Common myeloid progenitor, CD34-positive (primary cell): ENCODE measurements around the gene LARP1.

Experiments used
- CTCF ChIA-PET: fragments of 350-600 bp; sonication (Branson Sonifier 250); formaldehyde crosslinking; loops from one replicate; lab custom pipeline; 2021; ENCODE audit warnings: antibody characterized with exemption; lab: Charles Lee
- POLR2A ChIA-PET: fragments of 350-600 bp; sonication (Branson Sonifier 250); formaldehyde crosslinking; loops from one replicate; lab custom pipeline; 2021; ENCODE audit warnings: antibody characterized with exemption; lab: Charles Lee
- DNase-seq, 3 donors: peaks; one replicate each; pipeline versions ENCODE4 v3.0.0 to v3.0.0-alpha.2; 2013
- H3K27ac ChIP-seq, 2 experiments: 1 replicate in 1 of 2; 2 replicates in 1 of 2; pipeline ENCODE4 v1.7.0; 2013; ENCODE audit warnings: inconsistent platforms in 2 of 2, low read length in 2 of 2, mild to moderate bottlenecking in 2 of 2, low read depth in 1 of 2, moderate library complexity in 1 of 2; ENCODE audit not compliant: severe bottlenecking in 2 of 2, insufficient read depth in 1 of 2, poor library complexity in 1 of 2
- H3K27me3 ChIP-seq, 5 experiments: replicated peaks in 2 of 5; 1 replicate in 3 of 5; 2 replicates in 2 of 5; pipeline versions ENCODE4 v1.6.1 to v1.7.0; 2013; ENCODE audit warnings: low read length in 4 of 5, mild to moderate bottlenecking in 2 of 5, moderate library complexity in 2 of 5, inconsistent platforms in 1 of 5; ENCODE audit not compliant: insufficient read depth in 5 of 5, control insufficient read depth in 4 of 5
- H3K36me3 ChIP-seq, 4 experiments: 1 replicate in 2 of 4; 2 replicates in 2 of 4; pipeline versions ENCODE4 v1.6.1 to v1.7.0; 2013; ENCODE audit warnings: low read length in 3 of 4, control low read depth in 1 of 4, mild to moderate bottlenecking in 1 of 4; ENCODE audit not compliant: control insufficient read depth in 4 of 4, insufficient read depth in 4 of 4
- H3K4me1 ChIP-seq, 4 experiments: 1 replicate in 3 of 4; 2 replicates in 1 of 4; pipeline versions ENCODE4 v1.6.1 to v1.7.1; 2013; ENCODE audit warnings: low read length in 3 of 4, mild to moderate bottlenecking in 3 of 4, control low read depth in 1 of 4, inconsistent platforms in 1 of 4, moderate library complexity in 1 of 4; ENCODE audit not compliant: control insufficient read depth in 4 of 4, insufficient read depth in 4 of 4; ENCODE audit errors: control extremely low read depth in 1 of 4
- H3K4me3 ChIP-seq, 7 experiments: 1 replicate in 4 of 7; 2 replicates in 3 of 7; pipeline versions ENCODE4 v1.5.1 to v1.7.0; 2013; ENCODE audit warnings: mild to moderate bottlenecking in 7 of 7, low read length in 6 of 7, moderate library complexity in 6 of 7, inconsistent platforms in 2 of 7, low read depth in 2 of 7, control low read depth in 1 of 7; ENCODE audit not compliant: insufficient read depth in 4 of 7, control insufficient read depth in 1 of 7; ENCODE audit errors: extremely low read depth in 1 of 7
- H3K9me3 ChIP-seq, 5 experiments: 1 replicate in 4 of 5; 2 replicates in 1 of 5; pipeline versions ENCODE4 v1.6.1 to v1.7.1; 2013; ENCODE audit warnings: low read length in 4 of 5, mild to moderate bottlenecking in 2 of 5, inconsistent platforms in 1 of 5, low read depth in 1 of 5, moderate library complexity in 1 of 5; ENCODE audit not compliant: control insufficient read depth in 4 of 5, insufficient read depth in 2 of 5; ENCODE audit errors: control extremely low read depth in 1 of 5
- WGBS: methylation state at CpG from one replicate; pipeline ENCODE4 v1.1.5; 2013; ENCODE audit not compliant: insufficient coverage; 5-methylcytosine and 5-hydroxymethylcytosine counted together

Gene LARP1

GRCh38 chr5:154836225-154836624 lies 81.0 kb downstream of the LARP1 start:
- ChIA-PET POLR2A (interaction anchor here (0.6 kb wide), 1 partner anchor 13 kb away, joined by 4 read pairs; no protein-coding TSS in a partner anchor), CTCF (interaction anchor here (1.0 to 2.8 kb wide), 3 partner anchors 9 to 14 kb away, joined by 3 to 7 read pairs (median 5); partner anchors contain the start of gene FAXDC2)
- peaks cover 1 to 10% (median 5%) of the 10 kb centered on the region in 4 experiments for H3K36me3 ChIP-seq

GRCh38 chr5:154837009-154837901 lies 82.1 kb downstream of the LARP1 start:
- Histone ChIP-seq H3K4me1 (peaks cover 0 to 17% (median 4%) of the 10 kb centered on the region in 4 experiments), H3K36me3 (peaks cover 0 to 7% (median 4%) of the 10 kb centered on the region in 4 experiments), H3K4me3 (no peak overlapping the region), H3K27ac (no peak overlapping the region), H3K9me3 (no peaks in the 10 kb centered on the region), H3K27me3 (no peaks in the 10 kb centered on the region)
- ChIA-PET CTCF (interaction anchor here (1.0 to 2.8 kb wide), 4 partner anchors 8 to 31 kb away, joined by 3 to 7 read pairs (median 5); partner anchors contain the start of gene FAXDC2), POLR2A (no interaction called here)
- no peak for DNase-seq
- WGBS: 97% methylated on average over 5 of the region's 6 CpGs

More at GRCh38 chr5:154836225-154836624, 81.0 kb downstream of the LARP1 start:
- H3K27me3 ChIP-seq: no peaks in the 10 kb centered on the region
- H3K4me3 ChIP-seq: no peak overlapping the region
- no peak overlapping the region for H3K27ac ChIP-seq
- WGBS: 95% methylated on average over 3 of the region's 6 CpGs
- no peaks in the 10 kb centered on the region for H3K9me3 ChIP-seq
- H3K4me1 ChIP-seq: peaks cover 0 to 15% (median 4%) of the 10 kb centered on the region in 4 experiments
- DNase-seq: no peak

DNA sequence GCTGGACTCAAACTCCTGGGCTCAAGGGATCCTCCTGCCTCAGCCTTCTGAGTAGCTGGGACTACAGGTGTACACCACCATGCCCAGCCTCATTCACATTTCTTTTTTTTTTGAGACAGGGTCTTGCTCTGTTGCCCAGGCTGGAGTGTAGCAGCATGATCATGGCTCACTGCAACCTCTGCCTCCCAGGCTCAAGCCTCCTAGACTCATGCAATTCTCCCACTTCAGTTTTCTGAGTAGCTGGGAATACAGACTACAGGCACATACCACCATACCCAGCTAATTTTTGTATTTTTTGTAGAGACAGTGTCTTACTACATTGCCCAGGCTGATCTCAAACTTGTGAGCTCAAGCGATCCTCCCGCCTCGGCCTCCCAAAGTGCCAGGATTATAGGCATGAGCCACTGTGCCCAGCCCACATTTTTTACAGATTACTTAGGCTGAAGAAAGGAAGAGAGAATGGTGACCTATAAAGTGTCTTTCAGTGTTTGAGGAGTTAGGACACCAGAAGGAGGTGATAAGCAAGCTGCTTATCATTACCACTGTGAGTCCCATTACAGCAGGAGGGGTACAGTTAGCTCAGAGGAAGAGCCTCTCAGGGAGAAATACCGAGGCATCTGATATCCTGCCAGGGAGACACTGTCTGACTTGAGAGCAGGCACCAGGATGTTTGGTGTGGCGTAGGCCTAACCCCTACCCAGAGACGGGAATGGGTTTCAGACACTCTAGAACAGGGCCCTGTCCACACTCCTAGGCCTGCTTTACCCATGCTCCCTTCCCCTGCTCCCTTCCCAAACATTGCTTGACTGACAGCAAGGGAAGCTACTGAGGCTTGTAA lies 85.5 kb downstream of the LARP1 start:
- H3K36me3 ChIP-seq: peaks cover 0 to 7% (median 4%) of the 10 kb centered on the region in 4 experiments
- ChIA-PET CTCF (interaction anchor here (0.7 to 2.1 kb wide), 3 partner anchors 10 to 32 kb away, joined by 4 read pairs; partner anchors contain the start of gene FAXDC2), POLR2A (no interaction called here)
- no peak overlapping the region for H3K27ac ChIP-seq
- peak; percentile 23 to 73 (median 52) for DNase-seq
- H3K4me1 ChIP-seq: peaks cover 0 to 8% (median 2%) of the 10 kb centered on the region in 4 experiments
- no peaks in the 10 kb centered on the region for H3K9me3 ChIP-seq
- H3K27me3 ChIP-seq: no peaks in the 10 kb centered on the region
- WGBS: 51% methylated on average over 2 of the region's 6 CpGs
- no peak overlapping the region for H3K4me3 ChIP-seq

GRCh38 chr5:154841273-154841661 lies 86.1 kb downstream of the LARP1 start:
- CTCF ChIA-PET: interaction anchor here (1.4 to 2.1 kb wide), 2 partner anchors 9 to 22 kb away, joined by 4 read pairs; partner anchors contain the start of gene FAXDC2
- POLR2A ChIA-PET: no interaction called here
- Histone ChIP-seq H3K4me1 (peaks cover 0 to 8% (median 2%) of the 10 kb centered on the region in 4 experiments), H3K27ac (no peak overlapping the region), H3K4me3 (no peak overlapping the region), H3K27me3 (no peaks in the 10 kb centered on the region), H3K36me3 (peaks cover 0 to 7% (median 3%) of the 10 kb centered on the region in 4 experiments), H3K9me3 (no peaks in the 10 kb centered on the region)
- no peak for DNase-seq

DNA sequence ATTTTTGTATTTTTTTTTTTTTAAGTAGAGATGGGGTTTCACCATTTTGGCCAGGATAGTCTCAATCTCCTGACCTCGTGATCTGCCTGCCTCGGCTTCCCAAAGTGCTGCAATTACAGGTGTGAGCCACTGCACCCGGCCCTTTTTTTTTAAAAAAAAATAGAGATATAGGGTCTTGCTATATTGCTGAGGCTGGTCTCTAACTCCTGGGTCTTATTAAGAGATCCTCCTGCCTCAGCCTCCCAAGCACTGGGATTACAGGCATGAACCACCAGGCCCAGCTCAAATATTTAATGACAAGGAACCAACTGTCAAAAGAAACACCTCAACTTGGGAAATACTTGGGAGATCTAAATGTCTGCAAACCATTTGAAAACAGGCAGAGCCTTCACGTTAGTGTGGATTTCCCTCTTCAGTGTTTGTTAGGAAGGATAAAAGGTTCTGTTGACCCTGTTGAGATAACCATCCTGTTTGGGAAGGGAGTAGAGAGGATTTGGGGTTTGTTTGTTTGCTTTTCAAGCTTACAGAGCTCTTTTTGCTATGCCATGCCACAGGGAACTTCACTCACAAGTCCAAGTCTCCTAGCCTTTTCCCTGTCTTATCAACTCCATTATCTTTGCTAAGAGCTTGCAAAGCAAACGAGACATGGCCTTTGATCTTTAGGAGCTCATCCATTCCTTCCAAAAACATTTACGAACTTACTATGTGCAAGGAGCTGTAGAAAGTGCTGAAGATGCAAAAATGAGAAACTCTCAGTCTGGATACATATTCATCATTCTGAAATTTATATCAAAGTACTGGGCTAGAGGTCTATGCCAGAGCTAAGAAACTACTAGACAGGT lies 87.7 kb downstream of the LARP1 start:
- Histone ChIP-seq H3K27me3 (no peaks in the 10 kb centered on the region), H3K27ac (no peak overlapping the region), H3K9me3 (no peaks in the 10 kb centered on the region), H3K36me3 (peaks cover 0 to 2% (median under 1%) of the 10 kb centered on the region in 4 experiments), H3K4me1 (peaks cover 0 to 8% (median 2%) of the 10 kb centered on the region in 4 experiments), H3K4me3 (no peak overlapping the region)
- ChIA-PET POLR2A (no interaction called here), CTCF (interaction anchor here (0.9 to 1.1 kb wide), 2 partner anchors 8 to 14 kb away, joined by 3 read pairs; no protein-coding TSS in a partner anchor)
- 100% methylated on average over 1 of the region's 6 CpGs for WGBS
- DNase-seq: no peak

- DNase-seq: no peak
- H3K27me3 ChIP-seq: no peaks in the 10 kb centered on the region
- ChIA-PET CTCF (interaction anchor here (0.6 to 1.6 kb wide), 2 partner anchors 9 to 10 kb away, joined by 4 to 7 read pairs; no protein-coding TSS in a partner anchor), POLR2A (no interaction called here)
- H3K4me1 ChIP-seq: peaks cover 0 to 8% (median 3%) of the 10 kb centered on the region in 4 experiments
- H3K9me3 ChIP-seq: no peaks in the 10 kb centered on the region
- H3K36me3 ChIP-seq: no peaks in the 10 kb centered on the region
- no peak overlapping the region for H3K4me3 ChIP-seq
- H3K27ac ChIP-seq: no peak overlapping the region
- WGBS: 100% methylated on average over 2 of the region's 5 CpGs
Observed at GRCh38 chr5:154844809-154845208, 89.6 kb downstream of the LARP1 start.
